GM23338 (cell line): ENCODE results near the gene GJB5. TPM values are rescaled to one million over a fixed set of nuclear protein-coding genes. Genes with fewer than 3 reads are reported as not detected.

Experiments
- ATAC-seq: fragments of 200-7000 bp; cut with Tn5 transposase; 3 replicates; pipeline ENCODE4 v1.9.1; 2020
- DNase-seq: peaks from one replicate; pipeline ENCODE4 v3.0.0-alpha.2; 2015; ENCODE audit warnings: low spot score
- H2AFZ ChIP-seq: fragments of 200-600 bp; sonication (generic); 2 replicates; pipeline ENCODE4 v1.8.0; 2016; ENCODE audit warnings: antibody characterized with exemption, mild to moderate bottlenecking, moderate library complexity
- H3F3A ChIP-seq: fragments of 200-600 bp; sonication (generic); replicated peaks from 2 replicates; pipeline ENCODE4 v1.8.0; 2017; ENCODE audit warnings: antibody characterized with exemption, mixed run types, low read depth
- H3K27ac ChIP-seq: fragments of 200-600 bp; sonication (generic); 2 replicates; pipeline ENCODE4 v1.6.1; 2016; ENCODE audit warnings: low read depth
- H3K27me3 ChIP-seq: fragments of 200-600 bp; sonication (generic); 2 replicates; pipeline ENCODE4 v1.8.0; 2016; ENCODE audit warnings: mild to moderate bottlenecking, mixed run types, moderate library complexity; ENCODE audit not compliant: insufficient read depth
- H3K36me3 ChIP-seq: fragments of 200-600 bp; sonication (generic); 2 replicates; pipeline ENCODE4 v1.8.0; 2016; ENCODE audit warnings: mild to moderate bottlenecking; ENCODE audit not compliant: insufficient read depth
- H3K4me1 ChIP-seq: fragments of 200-600 bp; sonication (generic); 2 replicates; pipeline ENCODE4 v1.8.0; 2016; ENCODE audit warnings: mild to moderate bottlenecking, moderate library complexity; ENCODE audit not compliant: insufficient read depth
- H3K4me2 ChIP-seq: fragments of 200-600 bp; sonication (generic); 2 replicates; pipeline ENCODE4 v1.7.1; 2017; ENCODE audit warnings: mixed run types
- H3K4me3 ChIP-seq: fragments of 200-600 bp; sonication (generic); 2 replicates; pipeline ENCODE4 v1.6.1; 2016; ENCODE audit warnings: mixed run types
- H3K79me2 ChIP-seq: fragments of 200-600 bp; sonication (generic); replicated peaks from 2 replicates; pipeline ENCODE4 v1.8.0; 2017; ENCODE audit warnings: mild to moderate bottlenecking; ENCODE audit not compliant: insufficient read depth
- H3K9me2 ChIP-seq: fragments of 200-600 bp; sonication (generic); 2 replicates; pipeline ENCODE4 v1.8.0; 2017; ENCODE audit not compliant: insufficient read depth
- H4K20me1 ChIP-seq: fragments of 200-600 bp; sonication (generic); replicated peaks from 2 replicates; pipeline ENCODE4 v1.8.0; 2017; ENCODE audit warnings: mild to moderate bottlenecking; ENCODE audit not compliant: insufficient read depth
- H3K27ac Mint-ChIP-seq: 2 replicates; pipeline ENCODE4 v1.8.0; 2020; ENCODE audit warnings: inconsistent platforms, mild to moderate bottlenecking, moderate library complexity, mixed read lengths
- H3K27me3 Mint-ChIP-seq: 3 replicates; pipeline ENCODE4 v1.8.0; 2022; ENCODE audit warnings: low read depth, mild to moderate bottlenecking, moderate library complexity, mixed read lengths, inconsistent platforms; ENCODE audit not compliant: insufficient read depth, poor library complexity
- H3K36me3 Mint-ChIP-seq: 3 replicates; pipeline ENCODE4 v1.8.0; 2021; ENCODE audit warnings: low read depth, mild to moderate bottlenecking, inconsistent platforms, moderate library complexity, mixed read lengths
- H3K4me1 Mint-ChIP-seq: 3 replicates; pipeline ENCODE4 v1.8.0; 2020; ENCODE audit warnings: mild to moderate bottlenecking, inconsistent platforms, mixed read lengths
- H3K4me3 Mint-ChIP-seq: 3 replicates; pipeline ENCODE4 v1.8.0; 2021; ENCODE audit warnings: moderate library complexity, mild to moderate bottlenecking, inconsistent platforms, mixed read lengths
- H3K9me3 Mint-ChIP-seq: 3 replicates; pipeline ENCODE4 v1.8.0; 2020; ENCODE audit warnings: moderate library complexity, mild to moderate bottlenecking, inconsistent platforms, mixed read lengths
- ETS1 ChIP-seq: IDR thresholded peaks from 2 replicates; pipeline ENCODE4 v1.6.1; 2016; ENCODE audit warnings: antibody characterized with exemption
- EZH2phosphoT487 ChIP-seq: fragments of 200-600 bp; sonication (generic); IDR thresholded peaks from one replicate; pipeline ENCODE4 v1.8.1; 2018; ENCODE audit warnings: antibody characterized with exemption; ENCODE audit not compliant: unreplicated experiment
- ZNF462 ChIP-seq: fragments of 250-450 bp; sonication (Bioruptor Pico); IDR thresholded peaks from 2 replicates; pipeline ENCODE4 v1.5.0; 2020; ENCODE audit warnings: mild to moderate bottlenecking, moderate library complexity
- polyA plus RNA-seq: library from polyadenylated mRNA; unstranded; fragments of >200 nt; fragmentation: Nextera tagmentation; extraction: Ambion mirVana; gene quantifications from 2 replicates; pipeline ENCODE4 v1.2.1, GENCODE V29; 2016
- total RNA-seq: library from RNA; depleted of rRNA; stranded (reverse); fragments of >200 nt; shearing (Covaris generic); gene quantifications from 2 replicates; pipeline ENCODE4 v1.2.3, GENCODE V29; 2014
- TF ChIP-seq, protein P1 (sequence below): IDR thresholded peaks from one replicate; pipeline ENCODE4 v1.6.1; 2018; ENCODE audit warnings: antibody characterized with exemption; ENCODE audit not compliant: unreplicated experiment
- TF ChIP-seq, protein P2 (sequence below), 2 experiments: fragments of 200-600 bp in 1 of 2; sonication (generic) in 1 of 2; conservative IDR thresholded peaks; 2 replicates each; pipeline versions ENCODE4 v1.5.1 to v1.6.1; 2016 to 2017; ENCODE audit warnings: antibody characterized with exemption in 2 of 2, low read depth in 2 of 2, mild to moderate bottlenecking in 2 of 2, moderate library complexity in 1 of 2

GJB5 gene
- total and polyA plus RNA-seq, 2 experiments from 2014 or later = 1.4 TPM; not detected in 1

DNA sequence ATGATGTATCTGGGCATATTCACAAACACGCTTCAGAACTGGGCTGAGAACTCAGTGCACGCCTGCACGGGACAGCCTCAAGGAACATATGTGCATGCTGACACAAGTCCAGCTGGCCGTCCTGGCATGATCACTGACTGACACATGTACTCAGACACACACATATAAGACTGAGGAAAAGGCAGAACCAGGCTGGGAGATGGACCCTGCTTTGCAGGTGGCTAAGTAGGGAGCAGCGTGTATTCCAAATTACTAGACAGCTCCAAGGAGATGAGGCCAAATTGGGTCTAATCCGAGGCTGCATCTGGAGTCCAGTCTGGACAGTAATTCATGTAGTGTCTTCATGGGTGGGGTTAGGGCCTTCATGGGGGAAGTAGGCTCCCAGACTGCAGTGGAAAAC, 41.4 kb upstream of the GJB5 start:
- no peak overlapping the region for H3K4me3 Mint-ChIP-seq
- H3K27ac ChIP-seq = no peak overlapping the region

More for the DNA sequence above, 41.4 kb upstream of the GJB5 start:
- TF ChIP-seq ETS1 (no peak), EZH2phosphoT487 (no peak), ZNF462 (no peak)
- TF ChIP-seq, protein P1, sequence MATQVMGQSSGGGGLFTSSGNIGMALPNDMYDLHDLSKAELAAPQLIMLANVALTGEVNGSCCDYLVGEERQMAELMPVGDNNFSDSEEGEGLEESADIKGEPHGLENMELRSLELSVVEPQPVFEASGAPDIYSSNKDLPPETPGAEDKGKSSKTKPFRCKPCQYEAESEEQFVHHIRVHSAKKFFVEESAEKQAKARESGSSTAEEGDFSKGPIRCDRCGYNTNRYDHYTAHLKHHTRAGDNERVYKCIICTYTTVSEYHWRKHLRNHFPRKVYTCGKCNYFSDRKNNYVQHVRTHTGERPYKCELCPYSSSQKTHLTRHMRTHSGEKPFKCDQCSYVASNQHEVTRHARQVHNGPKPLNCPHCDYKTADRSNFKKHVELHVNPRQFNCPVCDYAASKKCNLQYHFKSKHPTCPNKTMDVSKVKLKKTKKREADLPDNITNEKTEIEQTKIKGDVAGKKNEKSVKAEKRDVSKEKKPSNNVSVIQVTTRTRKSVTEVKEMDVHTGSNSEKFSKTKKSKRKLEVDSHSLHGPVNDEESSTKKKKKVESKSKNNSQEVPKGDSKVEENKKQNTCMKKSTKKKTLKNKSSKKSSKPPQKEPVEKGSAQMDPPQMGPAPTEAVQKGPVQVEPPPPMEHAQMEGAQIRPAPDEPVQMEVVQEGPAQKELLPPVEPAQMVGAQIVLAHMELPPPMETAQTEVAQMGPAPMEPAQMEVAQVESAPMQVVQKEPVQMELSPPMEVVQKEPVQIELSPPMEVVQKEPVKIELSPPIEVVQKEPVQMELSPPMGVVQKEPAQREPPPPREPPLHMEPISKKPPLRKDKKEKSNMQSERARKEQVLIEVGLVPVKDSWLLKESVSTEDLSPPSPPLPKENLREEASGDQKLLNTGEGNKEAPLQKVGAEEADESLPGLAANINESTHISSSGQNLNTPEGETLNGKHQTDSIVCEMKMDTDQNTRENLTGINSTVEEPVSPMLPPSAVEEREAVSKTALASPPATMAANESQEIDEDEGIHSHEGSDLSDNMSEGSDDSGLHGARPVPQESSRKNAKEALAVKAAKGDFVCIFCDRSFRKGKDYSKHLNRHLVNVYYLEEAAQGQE = no peak
- TF ChIP-seq, protein P2, sequence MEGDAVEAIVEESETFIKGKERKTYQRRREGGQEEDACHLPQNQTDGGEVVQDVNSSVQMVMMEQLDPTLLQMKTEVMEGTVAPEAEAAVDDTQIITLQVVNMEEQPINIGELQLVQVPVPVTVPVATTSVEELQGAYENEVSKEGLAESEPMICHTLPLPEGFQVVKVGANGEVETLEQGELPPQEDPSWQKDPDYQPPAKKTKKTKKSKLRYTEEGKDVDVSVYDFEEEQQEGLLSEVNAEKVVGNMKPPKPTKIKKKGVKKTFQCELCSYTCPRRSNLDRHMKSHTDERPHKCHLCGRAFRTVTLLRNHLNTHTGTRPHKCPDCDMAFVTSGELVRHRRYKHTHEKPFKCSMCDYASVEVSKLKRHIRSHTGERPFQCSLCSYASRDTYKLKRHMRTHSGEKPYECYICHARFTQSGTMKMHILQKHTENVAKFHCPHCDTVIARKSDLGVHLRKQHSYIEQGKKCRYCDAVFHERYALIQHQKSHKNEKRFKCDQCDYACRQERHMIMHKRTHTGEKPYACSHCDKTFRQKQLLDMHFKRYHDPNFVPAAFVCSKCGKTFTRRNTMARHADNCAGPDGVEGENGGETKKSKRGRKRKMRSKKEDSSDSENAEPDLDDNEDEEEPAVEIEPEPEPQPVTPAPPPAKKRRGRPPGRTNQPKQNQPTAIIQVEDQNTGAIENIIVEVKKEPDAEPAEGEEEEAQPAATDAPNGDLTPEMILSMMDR (conservative IDR thresholded peaks at IDR 0.05; ENCODE audit: low read depth in 2 of 2) = no peak
- Histone ChIP-seq H3K79me2 (no peaks in the 10 kb centered on the region), H3K4me3 (no peak overlapping the region), H3K36me3 (no peaks in the 10 kb centered on the region), H3K27me3 (no peaks in the 10 kb centered on the region), H3K4me1 (no peaks in the 10 kb centered on the region), H2AFZ (no peak overlapping the region), H3K9me2 (no peaks in the 10 kb centered on the region; the same call in 1 of the 2 replicates), H3F3A (no peaks in the 10 kb centered on the region), H4K20me1 (no peaks in the 10 kb centered on the region), H3K4me2 (no peak overlapping the region)
- Mint-ChIP-seq H3K4me1 (peaks cover 4% of the 10 kb centered on the region; the same call in 2 of the 3 replicates), H3K36me3 (no peaks in the 10 kb centered on the region), H3K27ac (no peak overlapping the region), H3K9me3 (no peaks in the 10 kb centered on the region; the same call in 2 of the 3 replicates), H3K27me3 (peaks cover 12% of the 10 kb centered on the region)
- ATAC-seq = no peak
- no peak for DNase-seq
